Measurements from ENCODE around the gene KDELR3. TPM values are rescaled to one million over a fixed set of nuclear protein-coding genes. Genes with fewer than 3 reads are reported as not detected.

KDELR3 gene
- total RNA-seq, 1 experiment from 2014 or later: 7.3 TPM

- peaks cover 84% of the 10 kb centered on the region for H3K27me3 Mint-ChIP-seq (ENCODE audit: low read depth)
- no peaks in the 10 kb centered on the region for H3K36me3 Mint-ChIP-seq (ENCODE audit: insufficient read depth in 1 of 3, low read depth in 3 of 3)
- Histone ChIP-seq H3K4me1 (ENCODE audit: insufficient read depth, low read length) (no peaks in the 10 kb centered on the region; the same call in 1 of the 2 replicates), H3K27ac (ENCODE audit: insufficient read length, low read depth, low read length) (no peak overlapping the region), H3K4ac (ENCODE audit: low read depth, low read length) (no peak overlapping the region), H2BK120ac (ENCODE audit: low read depth, low read length, poor library complexity, severe bottlenecking) (no peak overlapping the region), H4K91ac (ENCODE audit: insufficient read length, low read depth, low read length) (no peak overlapping the region), H4K8ac (replicated peaks; ENCODE audit: insufficient read length, low read depth, low read length) (no peak overlapping the region), H3K23me2 (ENCODE audit: insufficient read length, low read depth, low read length, poor library complexity, severe bottlenecking) (peaks cover 9% of the 10 kb centered on the region), H4K20me1 (ENCODE audit: control insufficient read depth, insufficient read depth, insufficient read length) (peaks cover 3% of the 10 kb centered on the region), H3T11ph (ENCODE audit: low read length) (no peak overlapping the region), H4K5ac (ENCODE audit: insufficient read length, low read depth, low read length) (no peak overlapping the region), H3K18ac (ENCODE audit: insufficient read length, low read depth, low read length) (no peak overlapping the region), H2AFZ (ENCODE audit: low read length) (no peak overlapping the region), H3K4me2 (ENCODE audit: insufficient read depth, insufficient read length, low read length) (no peak overlapping the region), H3K23ac (ENCODE audit: insufficient read length, low read depth, low read length) (no peak overlapping the region), H2BK20ac (ENCODE audit: low read depth, low read length, poor library complexity, severe bottlenecking) (no peak overlapping the region), H3K27me3 (ENCODE audit: insufficient read depth, low read length) (peaks cover 2% of the 10 kb centered on the region; the same call in 1 of the 2 replicates), H3K56ac (ENCODE audit: insufficient read length, low read depth, low read length) (no peak overlapping the region), H2BK15ac (ENCODE audit: low read depth, low read length) (no peak overlapping the region), H3K14ac (ENCODE audit: insufficient read depth, low read length) (no peak overlapping the region), H3K79me1 (ENCODE audit: insufficient read depth, low read depth, low read length, poor library complexity, severe bottlenecking) (no peaks in the 10 kb centered on the region), H3K9ac (ENCODE audit: extremely low read depth, insufficient read length, low read length) (no peak overlapping the region), H2BK12ac (ENCODE audit: insufficient read length, low read depth, low read length) (no peak overlapping the region), H2AK5ac (ENCODE audit: insufficient read length, low read length) (no peak overlapping the region), H3K9me3 (ENCODE audit: control insufficient read depth, low read depth, low read length) (no peaks in the 10 kb centered on the region), H2BK5ac (ENCODE audit: insufficient read length, low read length) (no peak overlapping the region), H3K79me2 (ENCODE audit: insufficient read depth, low read length) (no peaks in the 10 kb centered on the region)
- TF ChIP-seq CTCF (conservative IDR thresholded peaks at IDR 0.05): no peak
- H3K4me3 Mint-ChIP-seq: no peak overlapping the region
- H3K27ac Mint-ChIP-seq: no peak overlapping the region
- peaks cover 33 to 52% of the 10 kb centered on the region in 2 experiments for H3K4me1 Mint-ChIP-seq
- WGBS (ENCODE audit: extremely low coverage, insufficient read length, low lambda C conversion rate): no CpG with 5 or more reads among the region's 10 CpGs
- no peaks in the 10 kb centered on the region for H3K9me3 Mint-ChIP-seq
- no peak for DNase-seq
Observed at GRCh38 chr22:38464992-38465672, 2.8 kb upstream of the KDELR3 start.

All from H9 (cell line).